Fibroblast of skin of left quadriceps (primary cell): ENCODE results near the gene ST3GAL5.

Source experiments
- DNase-seq, 2 experiments: peaks; one replicate each; pipeline ENCODE4 v3.0.0-alpha.2; 2013; ENCODE audit warnings: low read depth in 2 of 2

ST3GAL5 gene

DNA sequence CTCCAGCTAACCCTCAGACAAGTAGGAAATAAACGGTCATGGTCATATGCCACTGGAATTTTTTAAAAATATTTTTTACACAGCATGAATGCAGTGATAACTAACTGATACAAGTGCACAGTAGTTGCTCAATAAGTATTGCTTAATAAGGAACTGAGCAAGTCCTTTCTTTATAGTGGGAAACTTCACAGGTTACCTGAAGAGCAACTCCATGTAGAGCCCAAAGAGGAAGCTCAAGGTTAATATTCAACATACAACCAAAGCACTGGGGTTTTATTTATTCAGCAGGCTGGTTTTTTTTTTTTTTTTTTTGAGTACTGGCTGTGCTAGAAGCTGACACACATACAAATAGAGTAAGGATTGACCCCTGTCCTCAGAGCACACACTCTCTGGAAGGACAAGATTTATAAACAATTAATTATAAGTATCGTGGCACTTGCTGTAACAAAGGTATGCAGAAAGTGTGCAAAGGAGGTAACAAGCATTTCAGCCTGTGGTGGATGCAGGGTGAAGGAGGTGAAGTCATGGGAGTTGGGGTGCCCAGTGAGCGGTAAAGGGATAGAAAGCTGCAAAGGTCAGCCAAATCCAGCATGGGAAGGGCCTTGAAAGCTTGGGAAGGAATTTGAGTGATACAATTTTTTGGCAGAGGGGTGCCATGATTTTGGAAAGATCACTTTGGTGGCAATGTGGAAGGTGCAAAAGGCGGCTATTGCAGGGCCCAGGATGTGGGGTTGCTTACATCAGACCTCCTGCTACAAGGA lies 82.3 kb downstream of the ST3GAL5 start:
- no peak for DNase-seq

DNA sequence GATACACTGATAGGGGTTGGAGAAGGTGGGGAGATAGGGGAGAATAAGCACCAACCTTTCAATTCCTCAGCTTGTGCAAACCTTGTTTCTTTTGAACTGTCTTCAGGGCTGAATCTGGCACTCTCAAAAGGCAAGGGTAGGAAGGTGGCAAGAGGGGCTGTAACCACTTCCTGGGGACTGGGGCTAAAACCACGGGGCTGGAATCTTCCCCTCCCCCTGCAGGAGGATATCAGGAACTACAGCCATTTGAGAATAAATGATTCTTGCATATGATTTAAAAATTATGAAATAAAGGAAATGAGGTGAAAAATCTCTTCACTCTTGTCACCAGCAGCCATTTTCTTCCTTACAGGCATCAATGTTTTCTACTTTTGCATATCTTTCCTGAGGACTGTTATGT lies 84.2 kb downstream of the ST3GAL5 start:
- DNase-seq: no peak

DNA sequence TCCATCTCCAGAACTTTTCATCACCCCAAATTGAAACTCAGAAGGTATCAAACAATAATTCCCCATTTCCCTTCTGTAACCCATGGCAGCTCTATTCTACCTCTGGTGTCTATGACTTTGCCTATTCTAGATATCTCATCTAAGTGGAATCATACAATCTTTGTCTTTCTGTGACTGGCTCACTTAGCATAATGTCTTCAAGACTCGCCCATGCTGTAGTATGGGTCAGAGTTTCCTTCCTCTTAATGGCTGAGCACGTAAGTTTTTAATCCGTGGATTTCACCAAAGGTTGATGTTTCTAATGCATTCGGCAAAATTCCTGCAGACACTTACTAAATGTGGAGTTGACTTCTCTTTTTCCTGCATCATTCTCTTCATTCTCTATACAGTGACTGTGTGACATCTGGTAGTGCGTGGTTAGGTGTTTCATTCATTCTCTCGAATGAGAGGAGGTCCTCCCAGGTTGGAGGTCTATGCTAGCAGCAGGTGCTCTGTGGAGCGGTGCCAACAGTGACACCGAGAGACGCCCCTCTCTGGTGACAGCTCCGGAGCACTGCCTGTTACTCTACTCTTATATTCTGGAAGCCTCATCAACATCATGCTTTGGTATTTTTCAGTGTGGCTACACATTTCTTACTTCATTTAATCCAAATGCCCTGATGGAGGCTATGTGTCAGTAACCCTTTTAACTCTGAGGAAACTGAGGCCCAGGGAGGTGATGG lies 84.9 kb downstream of the ST3GAL5 start:
- DNase-seq: no peak

- DNase-seq: no peak
Measured at GRCh38 chr2:85802354-85803103, 86.3 kb downstream of the ST3GAL5 start.

- no peak for DNase-seq
Measured at GRCh38 chr2:85801871-85802270, 86.9 kb downstream of the ST3GAL5 start.

- DNase-seq: no peak
Measured at GRCh38 chr2:85800586-85800985, 88.2 kb downstream of the ST3GAL5 start.

GRCh38 chr2:85799215-85799956 lies 89.4 kb downstream of the ST3GAL5 start:
- no peak for DNase-seq

GRCh38 chr2:85797921-85798320 lies 90.9 kb downstream of the ST3GAL5 start:
- no peak for DNase-seq

DNA sequence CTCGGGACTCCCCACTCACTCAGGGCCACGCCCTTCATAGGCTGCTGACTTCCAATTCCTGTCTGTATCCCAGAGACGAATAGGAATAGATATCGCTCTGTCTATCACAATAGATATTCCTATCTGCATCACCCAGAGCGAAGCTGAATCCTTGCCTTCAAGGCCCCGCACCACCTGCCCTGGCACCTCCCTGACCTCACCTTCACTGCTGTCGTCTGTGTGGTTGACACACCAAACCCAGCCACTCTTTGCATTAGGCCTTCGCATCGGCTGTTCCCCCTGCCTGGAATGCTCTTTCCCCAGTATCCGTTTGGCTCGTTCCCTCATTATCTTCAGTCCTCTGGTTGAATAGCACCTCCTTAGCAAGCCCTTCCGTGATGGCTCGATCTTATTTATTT lies 91.5 kb downstream of the ST3GAL5 start:
- DNase-seq: no peak

DNA sequence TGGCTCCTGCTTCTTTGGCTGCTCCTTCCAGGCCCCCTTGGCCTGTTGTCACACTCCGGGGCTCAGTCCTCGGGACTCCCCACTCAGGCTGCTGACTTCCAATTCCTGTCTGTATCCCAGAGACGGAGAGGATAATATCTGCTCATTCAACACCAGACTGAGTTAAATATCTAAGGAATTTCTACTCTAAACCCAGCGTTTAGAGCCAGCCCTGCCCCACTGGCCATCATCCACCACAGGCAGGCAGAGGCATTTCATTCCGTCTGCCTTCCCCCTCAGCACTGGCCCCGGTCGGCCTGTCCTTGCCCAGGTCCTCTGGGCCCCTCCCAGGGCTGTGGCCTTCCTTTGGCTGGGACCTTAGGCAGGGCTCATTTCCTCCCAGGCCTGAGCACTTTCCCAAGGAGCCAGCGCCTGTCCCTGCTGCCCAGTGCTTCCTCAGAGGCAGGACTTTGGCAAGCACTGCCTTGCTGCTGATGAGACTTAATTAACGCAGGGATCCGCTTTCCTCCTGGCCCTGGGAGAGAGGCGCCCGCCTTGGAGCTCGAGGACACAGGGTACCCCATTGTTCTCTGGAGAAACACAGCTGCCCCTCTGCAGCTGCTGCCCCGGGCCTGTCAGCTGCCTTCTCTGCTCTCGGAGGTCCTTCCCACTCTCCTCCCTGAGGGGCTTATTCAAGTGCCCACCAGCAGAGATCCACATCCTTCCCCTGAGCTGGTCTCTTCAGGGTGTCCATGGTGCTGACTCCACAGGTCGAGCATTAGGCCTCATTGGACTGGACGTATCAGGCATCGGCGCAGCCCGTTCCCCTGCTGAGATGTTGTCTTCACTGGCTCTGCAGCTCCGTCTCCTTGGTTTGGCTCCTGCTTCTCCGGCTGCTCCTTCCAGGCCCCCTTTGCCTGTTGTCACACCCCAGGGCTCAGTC lies 92.2 kb downstream of the ST3GAL5 start:
- no peak for DNase-seq

DNA sequence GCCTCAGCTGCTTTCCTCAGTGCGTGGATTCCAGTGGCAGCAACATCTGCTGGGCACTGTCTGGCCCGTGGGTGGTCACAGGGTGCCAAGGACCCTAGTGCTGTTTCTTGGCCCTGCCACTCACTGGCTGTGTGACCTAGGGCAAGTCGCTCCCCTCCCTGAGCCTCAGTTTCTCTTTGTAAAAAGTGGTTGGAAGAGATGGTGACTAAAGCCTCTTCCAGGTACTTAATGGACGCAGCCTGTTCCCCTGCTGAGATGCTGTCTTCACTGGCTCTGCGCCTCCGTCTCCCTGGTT lies 92.8 kb downstream of the ST3GAL5 start:
- DNase-seq: no peak

DNA sequence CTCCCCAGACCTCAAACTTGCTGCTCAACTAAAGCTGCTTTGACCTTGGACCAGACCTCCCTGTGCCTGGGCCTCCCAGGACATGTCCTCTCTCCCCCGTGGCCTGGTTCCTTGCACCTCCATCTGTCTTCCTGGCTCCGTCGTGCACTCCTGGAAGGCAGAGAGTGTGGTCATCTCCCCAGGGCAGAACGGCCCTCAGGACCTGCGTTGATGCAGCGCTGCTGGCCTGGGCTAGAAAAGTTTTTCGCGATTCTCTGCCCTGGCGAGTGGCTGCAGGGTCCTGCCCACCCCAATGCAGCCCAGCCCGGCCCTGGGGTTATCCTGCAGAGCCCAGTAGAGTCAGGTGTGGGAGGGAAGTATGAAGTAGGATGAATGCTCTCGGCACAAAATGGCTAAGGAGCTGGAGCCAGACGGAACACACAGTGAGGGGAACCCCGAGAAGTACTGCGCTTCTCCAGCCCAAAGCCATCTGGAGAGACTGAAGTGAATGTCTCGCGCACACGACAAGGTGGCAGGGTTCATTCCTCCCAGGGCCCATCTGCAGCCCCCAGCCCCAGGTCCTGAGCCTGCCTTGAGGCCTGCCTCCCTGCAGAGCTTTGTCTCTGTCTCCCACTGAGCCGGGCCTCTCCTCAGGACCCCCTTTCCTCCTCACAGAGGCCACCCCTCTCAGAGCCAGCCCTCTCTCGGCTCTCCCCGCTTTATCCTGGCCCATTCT lies 93.3 kb downstream of the ST3GAL5 start:
- DNase-seq: no peak

DNA sequence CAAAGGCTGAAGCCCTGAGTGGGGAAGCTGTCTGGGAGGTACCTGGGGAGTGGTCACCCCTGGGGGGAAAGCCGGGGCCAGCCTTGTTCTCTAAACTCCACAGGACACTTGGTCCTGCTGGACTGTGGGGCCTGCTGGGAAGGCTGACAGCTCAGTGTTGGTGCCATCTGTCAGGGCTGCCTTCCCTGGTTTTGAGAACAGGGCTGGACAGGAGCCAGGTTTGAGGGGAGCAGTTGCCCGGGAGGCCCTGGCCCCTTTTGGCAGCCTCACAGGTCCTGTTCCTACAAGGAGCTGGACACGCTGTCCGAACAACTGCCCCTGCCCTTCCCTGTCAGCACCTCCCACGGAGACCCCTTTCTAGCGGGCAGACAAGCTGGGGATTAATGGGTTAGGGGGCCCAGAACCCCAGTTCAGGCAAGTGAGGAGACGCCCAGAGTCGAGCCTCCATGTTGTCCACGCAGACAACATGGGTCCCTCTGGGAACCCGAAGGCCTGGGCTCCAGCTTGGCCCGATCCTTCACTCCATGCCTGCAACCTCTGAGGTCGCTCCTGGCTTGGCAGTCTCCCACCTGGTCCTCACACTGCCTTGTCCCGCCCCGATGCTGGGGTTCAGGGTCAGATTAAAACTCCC lies 94.2 kb downstream of the ST3GAL5 start:
- DNase-seq: no peak

- DNase-seq: no peak
Measured at GRCh38 chr2:85794038-85794441, 94.8 kb downstream of the ST3GAL5 start.

GRCh38 chr2:85793584-85793983 lies 95.2 kb downstream of the ST3GAL5 start:
- no peak for DNase-seq

GRCh38 chr2:85792783-85793441 lies 95.9 kb downstream of the ST3GAL5 start:
- DNase-seq: peak in 1 of 2 experiments; percentile 63

- DNase-seq: no peak
Measured at GRCh38 chr2:85791704-85792565, 96.9 kb downstream of the ST3GAL5 start.

- no peak for DNase-seq
Measured at GRCh38 chr2:85790499-85791188, 98.1 kb downstream of the ST3GAL5 start.
